ENCODE measurements around the gene SCLT1. TPM values are rescaled to one million over a fixed set of nuclear protein-coding genes. Genes with fewer than 3 reads are reported as not detected.

The SCLT1 gene
- polyA plus RNA-seq, 1 of the 3 experiments (the other 2 are of a cell fraction), result 2.2 TPM

GRCh38 chr4:129037093-129037492 lies 56.2 kb downstream of the SCLT1 start:
- DNase-seq, result no peak
- TF ChIP-seq CHD2 (IDR thresholded peaks at IDR 0.05; ENCODE audit: low read length, partially characterized antibody), result no peak
- TF ChIP-seq ZBTB33 (IDR thresholded peaks at IDR 0.05; ENCODE audit: borderline replicate concordance, low read depth), result no peak
- TF ChIP-seq SIN3A (IDR thresholded peaks at IDR 0.05; ENCODE audit: borderline replicate concordance, low read depth, low read length), result no peak
- TF ChIP-seq USF1 (IDR thresholded peaks at IDR 0.05; ENCODE audit: borderline replicate concordance, low read depth), result no peak
- TF ChIP-seq MAX (IDR thresholded peaks at IDR 0.05; ENCODE audit: low read depth), result no peak
- no peak for TF ChIP-seq SMC3 (IDR thresholded peaks at IDR 0.05; ENCODE audit: low read depth, low read length)
- TF ChIP-seq IRF3 (IDR thresholded peaks at IDR 0.05; ENCODE audit: low read depth, low read length), result no peak
- TF ChIP-seq POLR2AphosphoS5 (IDR thresholded peaks at IDR 0.05; ENCODE audit: low read depth, low read length), result no peak
- TF ChIP-seq TCF12 (IDR thresholded peaks at IDR 0.05), result no peak
- TF ChIP-seq RAD21 (IDR thresholded peaks at IDR 0.05; ENCODE audit: low read length), result no peak
- TF ChIP-seq TEAD4 (IDR thresholded peaks at IDR 0.05; ENCODE audit: borderline replicate concordance, insufficient read depth), result no peak
- no peak for TF ChIP-seq RXRA (IDR thresholded peaks at IDR 0.05; ENCODE audit: borderline replicate concordance, low read depth)
- TF ChIP-seq MXI1 (IDR thresholded peaks at IDR 0.05; ENCODE audit: low read depth, low read length), result no peak
- TF ChIP-seq EZH2phosphoT487 (IDR thresholded peaks at IDR 0.05; ENCODE audit: borderline replicate concordance, low read depth), result no peak
- TF ChIP-seq RFX5 (IDR thresholded peaks at IDR 0.05; ENCODE audit: low read length), result no peak
- Histone ChIP-seq H2AFZ (ENCODE audit: low read depth) (no peak overlapping the region), H3K27ac (ENCODE audit: low read depth in 2 of 2, low read length in 1 of 2) (no peak overlapping the region), H3K4me2 (no peak overlapping the region), H3F3A (replicated peaks; ENCODE audit: insufficient read depth) (no peaks in the 10 kb centered on the region), H3K36me3 (replicated peaks in 1 of 2; ENCODE audit: control insufficient read depth in 1 of 2, insufficient read depth in 2 of 2, low read length in 1 of 2) (peaks cover 2 to 4% of the 10 kb centered on the region in 2 experiments), H4K20me1 (ENCODE audit: insufficient read depth) (no peaks in the 10 kb centered on the region), H3K4me1 (ENCODE audit: control insufficient read depth in 1 of 2, insufficient read depth in 2 of 2, low read depth in 1 of 2, low read length in 1 of 2) (no peaks in the 10 kb centered on the region; a peak in 2 of 4 replicates), H3K4me3 (ENCODE audit: low read depth in 2 of 2, low read length in 1 of 2) (no peak overlapping the region), H3K9ac (no peak overlapping the region), H3K79me2 (ENCODE audit: insufficient read depth) (no peaks in the 10 kb centered on the region), H3K9me2 (no peaks in the 10 kb centered on the region; the same call in 1 of the 2 replicates), H3K27me3 (ENCODE audit: insufficient read depth) (no peaks in the 10 kb centered on the region), H3K9me3 (no peaks in the 10 kb centered on the region)
- ChIA-PET CTCF (no interaction called here), POLR2A (no interaction called here)
- WGBS (ENCODE audit: low lambda C conversion rate), result 94% methylated on average over 1 of the region's 1 CpG
